Skin epidermis (tissue), 12 donors: ENCODE measurements around the gene PGA3.
"Not testable (repeated sequence)": the region's sequence is repeated elsewhere in the genome, so short reads cannot be mapped to it uniquely, and the experiment has no call there.

ENCODE experiments used
- H3K27ac ChIP-seq, 21 experiments: fragments of 200-600 bp; sonication (generic) in 11 of 21; one replicate each; pipeline ENCODE4 v1.5.0; 2020; ENCODE audit warnings: mild to moderate bottlenecking in 3 of 21, inconsistent platforms in 2 of 21, moderate library complexity in 2 of 21
- H3K4me3 ChIP-seq, 7 experiments: fragments of 200-600 bp; sonication (generic) in 2 of 7; one replicate each; pipeline ENCODE4 v1.5.0; 2020; ENCODE audit warnings: inconsistent platforms in 2 of 7, mild to moderate bottlenecking in 2 of 7, moderate library complexity in 1 of 7

The PGA3 gene

GRCh38 chr11:61202950-61203746 lies at the start of gene PGA3:
PGA3 (plus strand) TSS chr11:61203515; CDS start chr11:61203565, 50 bp downstream.
- H3K27ac ChIP-seq, H3K4me3 ChIP-seq: not testable (repeated sequence)

- peak overlapping the region in 19 of 21 experiments; percentile 6 to 84 (median 57) for H3K27ac ChIP-seq
- no peak overlapping the region for H3K4me3 ChIP-seq
Measured at GRCh38 chr11:61153593-61154095, 49.7 kb upstream of the PGA3 start.

- H3K27ac ChIP-seq, result peak overlapping the region in 5 of 21 experiments; percentile 46 to 84 (median 78)
- H3K4me3 ChIP-seq, result no peak overlapping the region
Measured at GRCh38 chr11:61154528-61154927, 48.8 kb upstream of the PGA3 start.

- Histone ChIP-seq H3K4me3 (no peak overlapping the region), H3K27ac (no peak overlapping the region)
Measured at GRCh38 chr11:61155312-61155711, 48.0 kb upstream of the PGA3 start.

GRCh38 chr11:61155741-61156140 lies 47.6 kb upstream of the PGA3 start:
- H3K4me3 ChIP-seq, result no peak overlapping the region
- H3K27ac ChIP-seq, result no peak overlapping the region

GRCh38 chr11:61157743-61158142 lies 45.6 kb upstream of the PGA3 start:
- H3K27ac ChIP-seq, result peak overlapping the region in 15 of 21 experiments; percentile 64 to 98 (median 76)
- no peak overlapping the region for H3K4me3 ChIP-seq

GRCh38 chr11:61158691-61159381 lies 44.5 kb upstream of the PGA3 start:
- Histone ChIP-seq H3K27ac (peak overlapping the region in 20 of 21 experiments; percentile 33 to 98 (median 74)), H3K4me3 (no peak overlapping the region)

DNA sequence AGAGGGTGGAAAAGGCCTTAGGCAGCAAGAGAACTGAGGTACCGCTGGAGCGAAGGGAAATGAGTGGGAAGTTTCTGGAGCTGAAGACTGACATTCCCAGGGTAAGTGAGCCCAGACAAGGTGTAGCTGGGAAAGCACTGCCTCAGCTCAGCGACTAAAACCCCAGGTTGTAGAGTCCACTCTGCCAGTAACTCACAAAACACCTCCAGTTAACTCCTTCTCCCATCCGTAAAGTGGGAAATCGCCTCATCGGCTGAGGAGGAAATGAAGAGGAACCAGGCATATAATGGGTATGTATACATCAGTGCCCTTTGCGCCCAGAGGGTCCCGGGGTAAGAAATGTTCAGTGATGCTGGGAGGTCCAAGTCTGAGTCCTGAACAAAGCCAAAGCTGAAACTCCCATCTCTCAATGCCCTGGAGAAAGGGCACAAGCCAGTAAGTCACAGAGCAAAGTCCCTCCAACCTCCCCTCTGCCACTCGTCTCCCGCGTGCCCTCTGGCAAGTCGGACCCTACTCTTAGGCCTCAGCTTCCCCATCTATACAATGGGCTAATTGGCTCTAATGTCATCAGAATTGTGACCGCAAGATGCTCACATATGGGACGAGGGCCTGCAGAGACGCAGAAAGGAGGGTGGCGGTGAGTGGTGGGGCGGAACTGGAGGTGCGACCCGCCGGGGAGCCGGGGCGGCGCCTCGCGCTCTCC lies 42.7 kb upstream of the PGA3 start:
- H3K4me3 ChIP-seq, result peak overlapping the region; percentile 50 to 93 (median 69)
- H3K27ac ChIP-seq, result peak overlapping the region; percentile 89 to 100 (median 98)

- Histone ChIP-seq H3K27ac (peak within 1 kb of the TSS; percentile 89 to 100 (median 98)), H3K4me3 (peak within 1 kb of the TSS; percentile 50 to 93 (median 69))
Measured at GRCh38 chr11:61161190-61162091, 41.9 kb upstream of the PGA3 start, which contains the start of gene VPS37C. VPS37C (minus strand) TSS chr11:61161426; CDS start chr11:61138829, 22,597 bp downstream.

GRCh38 chr11:61162092-61162941 lies 41.0 kb upstream of the PGA3 start:
- Histone ChIP-seq H3K27ac (peak overlapping the region; percentile 17 to 100 (median 98)), H3K4me3 (peak overlapping the region; percentile 50 to 93 (median 69))

- Histone ChIP-seq H3K27ac (peak overlapping the region in 10 of 21 experiments; percentile 8 to 100 (median 74)), H3K4me3 (no peak overlapping the region)
Measured at GRCh38 chr11:61163021-61163420, 40.3 kb upstream of the PGA3 start.

DNA sequence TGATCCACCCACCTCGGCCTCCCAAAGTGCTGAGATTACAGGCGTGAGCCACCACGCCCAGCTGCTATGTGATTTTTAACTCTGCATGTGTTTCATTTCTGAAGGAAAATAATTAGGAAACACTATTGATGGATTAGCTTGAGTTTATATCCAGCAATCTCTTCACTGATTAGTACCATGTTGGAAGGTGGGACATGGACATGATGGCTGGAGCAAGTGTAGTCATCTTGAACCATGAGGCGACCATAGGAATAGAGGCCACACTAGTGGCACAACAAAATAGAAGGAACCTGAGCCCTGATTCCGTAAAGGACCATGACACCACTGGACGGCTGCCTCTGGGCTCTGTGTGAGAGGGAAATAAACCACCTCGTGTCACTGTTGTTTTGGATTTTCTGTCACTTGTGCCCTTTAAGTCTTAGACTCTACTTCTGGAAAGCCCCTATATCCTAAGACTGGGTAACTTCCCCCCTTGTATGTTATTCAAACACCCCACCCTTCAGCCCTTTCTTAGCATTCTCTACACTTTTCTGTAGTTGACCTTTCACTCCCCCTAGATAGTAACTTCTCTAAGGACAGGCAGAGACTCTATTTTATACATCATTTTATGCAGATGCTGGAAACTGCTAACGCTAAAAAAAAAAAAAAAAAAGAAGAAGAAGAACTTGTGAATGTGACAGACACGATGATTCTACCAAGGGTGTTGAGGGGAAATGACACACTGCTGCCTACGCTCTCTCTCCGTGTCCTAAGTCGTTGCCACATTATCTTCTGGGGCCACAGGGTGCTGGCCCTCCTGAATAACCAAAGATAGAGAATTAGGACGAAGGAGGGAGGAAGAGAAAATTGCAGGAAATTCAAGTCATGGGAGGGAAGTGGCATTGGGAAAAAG lies 39.4 kb upstream of the PGA3 start:
- Histone ChIP-seq H3K4me3 (no peak overlapping the region), H3K27ac (peak overlapping the region in 12 of 21 experiments; percentile 1 to 72 (median 30))

DNA sequence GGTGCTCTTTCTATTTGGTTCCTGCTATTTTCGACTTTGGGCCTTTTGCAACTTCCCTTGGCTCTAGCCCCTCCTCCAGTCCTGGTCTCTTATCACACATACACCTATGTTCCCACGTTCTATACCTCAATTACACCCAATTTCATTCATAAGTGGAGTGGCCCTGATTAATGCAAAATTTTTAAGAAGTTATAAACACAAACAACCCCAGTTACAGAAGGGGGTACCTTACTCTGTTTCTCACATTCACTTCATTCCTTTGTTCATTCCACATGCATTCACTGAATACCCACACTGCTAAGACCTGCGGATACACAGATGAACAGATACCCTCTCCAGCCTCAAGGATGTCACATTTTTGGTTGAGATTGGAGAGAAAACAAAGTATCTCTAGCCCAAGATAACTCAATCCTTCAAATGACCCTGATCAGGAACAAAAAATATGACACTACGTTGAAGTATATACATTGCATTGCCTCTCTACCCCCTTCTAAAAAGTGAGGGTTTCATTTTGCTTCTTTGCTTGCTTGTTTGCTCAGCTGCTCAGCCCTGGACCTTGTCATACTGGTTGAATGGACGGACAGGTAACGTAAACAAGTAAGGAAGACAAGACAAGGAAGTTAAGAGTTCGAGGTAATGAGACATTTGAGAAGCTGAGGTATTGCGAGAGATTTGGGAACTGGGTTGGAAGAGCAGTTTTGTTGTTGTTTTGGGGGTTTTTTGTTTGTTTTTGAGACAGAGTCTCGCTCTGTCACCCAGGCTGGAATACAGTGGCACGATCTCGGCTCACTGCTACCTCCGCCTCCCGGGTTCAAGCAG lies 38.5 kb upstream of the PGA3 start:
- Histone ChIP-seq H3K4me3 (no peak overlapping the region), H3K27ac (peak overlapping the region in 10 of 21 experiments; percentile 1 to 57 (median 21))

DNA sequence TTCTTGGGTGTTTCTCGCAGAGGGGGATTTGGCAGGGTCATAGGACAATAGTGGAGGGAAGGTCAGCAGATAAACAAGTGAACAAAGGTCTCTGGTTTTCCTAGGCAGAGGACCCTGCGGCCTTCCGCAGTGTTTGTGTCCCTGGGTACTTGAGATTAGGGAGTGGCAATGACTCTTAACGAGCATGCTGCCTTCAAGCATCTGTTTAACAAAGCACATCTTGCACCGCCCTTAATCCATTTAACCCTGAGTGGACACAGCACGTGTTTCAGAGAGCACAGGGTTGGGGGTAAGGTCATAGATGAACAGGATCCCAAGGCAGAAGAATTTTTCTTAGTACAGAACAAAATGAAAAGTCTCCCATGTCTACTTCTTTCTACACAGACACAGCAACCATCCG lies 37.5 kb upstream of the PGA3 start:
- peak overlapping the region in 1 of 21 experiments; percentile 11 for H3K27ac ChIP-seq
- H3K4me3 ChIP-seq, result not testable (repeated sequence)

DNA sequence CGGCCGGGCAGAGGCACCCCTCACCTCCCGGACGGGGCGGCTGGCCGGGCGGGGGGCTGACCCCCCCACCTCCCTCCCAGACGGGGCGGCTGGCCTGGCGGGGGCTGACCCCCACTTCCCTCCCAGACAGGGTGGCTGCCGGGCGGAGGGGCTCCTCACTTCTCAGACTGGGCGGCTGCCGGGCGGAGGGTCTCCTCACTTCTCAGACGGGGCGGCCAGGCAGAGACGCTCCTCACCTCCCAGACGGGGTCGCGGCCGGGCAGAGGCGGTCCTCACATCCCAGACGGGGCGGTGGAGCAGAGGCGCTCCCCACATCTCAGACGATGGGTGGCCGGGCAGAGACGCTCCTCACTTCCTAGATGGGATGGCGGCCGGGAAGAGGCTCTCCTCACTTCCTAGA lies 37.0 kb upstream of the PGA3 start:
- H3K4me3 ChIP-seq, H3K27ac ChIP-seq: not testable (repeated sequence)

GRCh38 chr11:61168042-61168688 lies 35.1 kb upstream of the PGA3 start:
- peak overlapping the region in 1 of 21 experiments; percentile 16 for H3K27ac ChIP-seq
- H3K4me3 ChIP-seq, result no peak overlapping the region
